Measurements from ENCODE around the gene MRGPRG. TPM values are rescaled to one million over a fixed set of nuclear protein-coding genes. Genes with fewer than 3 reads are reported as not detected.

The MRGPRG gene
- total RNA-seq, 4 donors from 2014 or later: not detected

DNA sequence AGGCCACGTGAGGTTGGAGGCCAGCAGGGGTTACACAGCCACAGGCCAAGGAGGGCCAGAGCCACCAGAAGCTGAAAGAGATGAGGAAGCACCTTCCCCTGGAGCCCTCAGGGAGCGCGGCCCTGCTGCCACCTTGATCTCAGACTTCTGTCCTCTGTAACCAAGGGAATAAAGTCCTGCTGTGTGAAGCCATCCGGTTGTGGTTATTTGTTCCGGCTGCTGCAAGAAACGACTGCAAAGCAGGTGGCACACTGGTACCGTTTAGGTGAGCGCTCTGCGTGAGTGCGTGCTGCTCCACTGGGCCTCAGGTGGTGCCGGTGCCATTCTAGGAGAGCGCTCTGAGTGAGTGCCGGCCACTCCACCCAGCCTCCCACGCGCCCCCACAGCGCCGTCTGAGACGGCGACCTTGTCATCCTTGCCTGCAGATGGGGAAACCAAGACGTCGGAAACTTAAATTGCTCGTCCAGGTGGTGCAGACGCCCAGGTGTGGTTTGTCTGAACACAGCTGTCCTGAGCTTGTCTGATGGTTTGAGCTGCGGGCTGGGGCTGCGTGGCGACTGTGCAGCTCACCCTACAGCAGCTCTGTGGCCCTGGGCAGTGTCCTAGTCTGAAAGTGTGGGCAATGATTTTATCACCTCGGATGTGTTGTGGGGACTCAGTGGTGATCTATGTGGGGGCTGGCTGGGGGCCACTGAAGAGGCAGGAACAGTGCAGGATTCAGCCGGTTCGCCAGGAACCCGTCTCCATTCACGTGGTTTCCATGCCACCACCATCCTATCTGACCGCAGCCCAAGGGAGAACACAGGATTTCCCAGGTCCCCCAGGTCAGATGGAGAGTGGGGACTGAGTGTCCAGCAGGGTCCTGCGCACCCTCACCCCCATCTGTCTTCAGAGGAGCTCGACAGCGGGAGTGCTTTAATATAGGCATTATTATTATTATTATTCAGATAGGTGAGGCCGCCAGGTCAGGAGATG is 4.6 kb upstream of the MRGPRG start:
- 69% methylated on average over 32 of the region's 36 CpGs for WGBS
- no peak for TF ChIP-seq POLR2AphosphoS5 (IDR thresholded peaks at IDR 0.05)
- no peak for TF ChIP-seq POLR2A (IDR thresholded peaks at IDR 0.05; ENCODE audit: low read depth)
- no peak for TF ChIP-seq EP300 (IDR thresholded peaks at IDR 0.05)
- TF ChIP-seq, protein P1, sequence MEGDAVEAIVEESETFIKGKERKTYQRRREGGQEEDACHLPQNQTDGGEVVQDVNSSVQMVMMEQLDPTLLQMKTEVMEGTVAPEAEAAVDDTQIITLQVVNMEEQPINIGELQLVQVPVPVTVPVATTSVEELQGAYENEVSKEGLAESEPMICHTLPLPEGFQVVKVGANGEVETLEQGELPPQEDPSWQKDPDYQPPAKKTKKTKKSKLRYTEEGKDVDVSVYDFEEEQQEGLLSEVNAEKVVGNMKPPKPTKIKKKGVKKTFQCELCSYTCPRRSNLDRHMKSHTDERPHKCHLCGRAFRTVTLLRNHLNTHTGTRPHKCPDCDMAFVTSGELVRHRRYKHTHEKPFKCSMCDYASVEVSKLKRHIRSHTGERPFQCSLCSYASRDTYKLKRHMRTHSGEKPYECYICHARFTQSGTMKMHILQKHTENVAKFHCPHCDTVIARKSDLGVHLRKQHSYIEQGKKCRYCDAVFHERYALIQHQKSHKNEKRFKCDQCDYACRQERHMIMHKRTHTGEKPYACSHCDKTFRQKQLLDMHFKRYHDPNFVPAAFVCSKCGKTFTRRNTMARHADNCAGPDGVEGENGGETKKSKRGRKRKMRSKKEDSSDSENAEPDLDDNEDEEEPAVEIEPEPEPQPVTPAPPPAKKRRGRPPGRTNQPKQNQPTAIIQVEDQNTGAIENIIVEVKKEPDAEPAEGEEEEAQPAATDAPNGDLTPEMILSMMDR (IDR thresholded peaks at IDR 0.05): no peak
- intact Hi-C loops (cut with DNase I): no loop called here

DNA sequence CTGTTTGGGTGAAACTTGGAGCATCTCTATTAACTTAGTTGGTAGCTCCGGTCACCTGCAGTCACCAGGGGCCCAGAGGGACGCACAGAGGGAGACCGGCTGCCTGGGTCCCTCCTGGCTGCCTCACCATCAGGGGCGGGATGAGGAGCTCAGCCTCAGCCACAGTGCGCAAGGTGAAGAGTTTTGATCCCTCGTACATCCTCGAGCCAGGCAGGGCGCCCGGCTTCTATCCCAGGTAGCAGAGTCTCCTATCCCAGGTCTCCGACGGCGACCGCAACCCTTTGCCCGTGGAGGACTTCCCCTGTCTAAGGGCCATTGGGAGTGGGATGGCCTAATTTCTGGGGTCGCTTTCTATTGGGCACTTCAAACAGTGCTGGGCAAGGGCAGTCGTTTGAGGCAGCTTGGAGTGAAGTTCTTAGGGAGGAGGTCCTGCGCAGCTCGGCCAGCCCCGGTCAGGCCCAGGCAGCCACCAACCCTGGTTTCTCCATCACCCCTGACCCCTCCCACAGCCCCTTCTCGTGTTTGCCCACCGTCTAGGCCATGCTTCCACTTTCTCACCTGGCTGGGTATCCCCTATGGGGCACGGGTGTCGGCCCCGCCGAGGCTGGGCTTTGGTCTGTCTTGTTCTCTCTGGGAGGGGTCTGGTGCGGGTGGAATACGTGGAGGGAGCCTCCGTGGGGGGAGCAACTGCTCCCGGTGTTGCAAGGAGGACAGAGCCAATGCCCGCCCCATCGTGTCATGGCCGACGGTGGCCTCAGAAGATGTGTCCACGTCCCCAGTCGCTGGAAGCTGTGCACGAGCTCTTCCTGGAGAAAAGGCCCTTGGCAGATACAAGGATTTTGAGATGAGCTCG is 3.6 kb upstream of the MRGPRG start:
- TF ChIP-seq, protein P1 (IDR thresholded peaks at IDR 0.05): no peak
- no peak for TF ChIP-seq EP300 (IDR thresholded peaks at IDR 0.05)
- no peak for TF ChIP-seq POLR2A (IDR thresholded peaks at IDR 0.05; ENCODE audit: low read depth)
- TF ChIP-seq POLR2AphosphoS5 (IDR thresholded peaks at IDR 0.05): no peak
- H3K36me3 ChIP-seq: no peaks in the 10 kb centered on the region
- H3K27ac ChIP-seq (replicated peaks in 1 of 4): no peak overlapping the region
- 86% methylated on average over 26 of the region's 37 CpGs for WGBS
- DNase-seq (ENCODE audit: extremely low spot score): no peak
- H3K4me1 ChIP-seq: peaks cover 1 to 10% (median 6%) of the 10 kb centered on the region in 4 donors
- H3K9me3 ChIP-seq: no peaks in the 10 kb centered on the region
- intact Hi-C loops (cut with DNase I): no loop called here
- peaks cover 0 to 87% (median 12%) of the 10 kb centered on the region in 4 donors for H3K27me3 ChIP-seq
- H3K4me3 ChIP-seq: no peak overlapping the region

More for the DNA sequence above, 4.6 kb upstream of the MRGPRG start:
- no peak for DNase-seq (ENCODE audit: extremely low spot score)
- H3K27ac ChIP-seq (replicated peaks in 1 of 4): no peak overlapping the region
- H3K27me3 ChIP-seq: peaks cover 0 to 84% (median 12%) of the 10 kb centered on the region in 4 donors
- H3K4me3 ChIP-seq: no peak overlapping the region
- no peaks in the 10 kb centered on the region for H3K36me3 ChIP-seq
- H3K9me3 ChIP-seq: no peaks in the 10 kb centered on the region
- peaks cover 0 to 8% (median 3%) of the 10 kb centered on the region in 4 donors for H3K4me1 ChIP-seq

DNA sequence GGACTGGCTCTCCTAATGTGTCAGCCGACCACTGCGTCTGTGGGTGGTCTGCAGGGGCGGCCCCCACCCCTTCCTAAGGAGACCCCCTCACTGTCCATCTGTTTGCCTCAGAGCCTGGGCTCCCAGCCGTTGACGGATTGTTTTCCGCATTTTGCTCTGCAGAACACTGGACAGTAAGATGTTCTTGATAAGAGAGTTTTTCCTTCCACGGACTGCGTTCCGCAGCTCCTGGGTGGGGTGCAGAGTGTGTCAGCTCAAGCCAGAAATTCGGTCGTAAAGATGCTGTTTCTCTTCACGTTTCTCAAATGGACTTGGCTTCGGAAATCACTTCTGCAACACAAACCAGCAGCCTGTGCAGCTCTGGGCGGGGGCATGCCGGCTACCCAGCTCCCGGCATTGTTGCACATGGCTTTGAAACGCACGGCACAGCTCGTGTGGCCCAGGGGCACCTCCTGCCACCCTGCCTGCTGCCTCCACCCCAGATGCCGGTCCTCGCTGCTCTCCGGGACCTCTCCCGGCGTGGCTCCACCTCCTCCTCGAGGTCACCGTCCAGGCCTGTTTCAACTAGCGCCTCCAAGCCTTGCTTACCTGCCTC is 2.9 kb upstream of the MRGPRG start:
- DNase-seq (ENCODE audit: extremely low spot score): no peak
- Histone ChIP-seq H3K36me3 (no peaks in the 10 kb centered on the region), H3K4me3 (no peak overlapping the region), H3K27ac (replicated peaks in 1 of 4) (no peak overlapping the region), H3K9me3 (no peaks in the 10 kb centered on the region), H3K4me1 (peaks cover 5 to 14% (median 11%) of the 10 kb centered on the region in 4 donors), H3K27me3 (peaks cover 0 to 92% (median 12%) of the 10 kb centered on the region in 4 donors)
- 75% methylated on average over 22 of the region's 27 CpGs for WGBS
- TF ChIP-seq POLR2AphosphoS5 (IDR thresholded peaks at IDR 0.05): no peak
- intact Hi-C loops (cut with DNase I): no loop called here

DNA sequence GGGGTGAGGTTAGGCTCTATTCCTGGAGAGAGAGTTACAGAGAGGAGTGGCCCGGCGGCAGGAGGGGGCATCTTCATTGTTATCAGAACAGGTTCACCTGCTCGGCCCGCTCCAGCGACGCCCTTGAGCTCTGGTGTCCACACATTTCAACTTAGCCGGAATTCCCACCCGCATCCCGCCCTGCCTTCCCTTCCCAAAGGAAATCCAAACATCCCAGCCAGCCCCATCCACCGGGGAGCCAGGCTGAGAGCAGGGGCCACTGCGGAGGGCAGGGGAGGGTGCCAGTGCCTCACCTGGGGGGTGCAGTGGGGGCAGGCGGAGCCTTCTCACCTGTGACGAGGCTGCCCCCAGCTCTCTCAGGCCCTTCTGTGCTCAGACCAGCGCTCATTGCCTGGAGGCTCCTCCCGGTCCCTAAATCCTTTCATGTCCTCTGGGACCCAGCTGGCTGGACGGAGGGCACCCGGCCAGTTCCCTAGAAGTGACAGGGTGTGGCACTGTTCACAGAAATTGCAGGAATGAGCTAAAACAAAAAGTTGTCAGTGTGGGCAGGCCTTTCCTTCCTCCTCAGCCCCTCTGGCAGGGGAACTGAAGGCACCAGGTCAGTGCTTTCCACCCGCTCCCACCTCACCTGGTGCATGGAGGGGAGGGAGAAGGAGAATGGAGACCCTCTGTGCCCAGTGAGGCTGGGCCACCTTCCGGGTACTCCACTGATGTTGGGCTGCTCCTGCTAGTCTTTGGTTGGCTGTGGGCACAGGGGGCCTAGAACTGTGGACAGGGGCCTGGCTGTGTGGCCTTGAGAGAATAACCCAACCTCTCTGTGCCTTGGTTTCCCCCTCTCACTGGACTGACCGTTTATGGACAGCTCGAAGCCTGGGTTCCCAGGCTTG is 2.2 kb upstream of the MRGPRG start:
- H3K4me1 ChIP-seq: peaks cover 5 to 14% (median 11%) of the 10 kb centered on the region in 4 donors
- no peak overlapping the region for H3K4me3 ChIP-seq
- intact Hi-C loops (cut with DNase I): no loop called here
- H3K36me3 ChIP-seq: no peaks in the 10 kb centered on the region
- no peaks in the 10 kb centered on the region for H3K9me3 ChIP-seq
- 60% methylated on average over 19 of the region's 21 CpGs for WGBS
- TF ChIP-seq EP300 (IDR thresholded peaks at IDR 0.05) (no peak), POLR2A (IDR thresholded peaks at IDR 0.05; ENCODE audit: low read depth) (no peak), POLR2AphosphoS5 (IDR thresholded peaks at IDR 0.05) (no peak)
- TF ChIP-seq, protein P1 (IDR thresholded peaks at IDR 0.05): no peak
- H3K27ac ChIP-seq (replicated peaks in 1 of 4): no peak overlapping the region
- peaks cover 0 to 98% (median 16%) of the 10 kb centered on the region in 4 donors for H3K27me3 ChIP-seq
- DNase-seq (ENCODE audit: extremely low spot score): no peak

All from esophagus muscularis mucosa (tissue), 4 donors.